HepG2 (cell line): Measurements from ENCODE around the gene CNTNAP1. TPM values are rescaled to one million over a fixed set of nuclear protein-coding genes. Genes with fewer than 3 reads are reported as not detected.

Experiments used
- ARNT2 ChIP-seq: sonication (generic); formaldehyde crosslinking; IDR thresholded peaks from 2 replicates; pipeline ENCODE4 v1.8.0; 2022; ENCODE audit warnings: mild to moderate bottlenecking, low read depth, missing genetic modification reagents, moderate library complexity
- DNMT1 ChIP-seq: sonication (generic); formaldehyde crosslinking; IDR thresholded peaks from 2 replicates; pipeline ENCODE4 v1.5.1; 2020; ENCODE audit warnings: mild to moderate bottlenecking, missing genetic modification reagents
- DR1 ChIP-seq: sonication (generic); formaldehyde crosslinking; IDR thresholded peaks from 2 replicates; pipeline ENCODE4 v1.8.0; 2021; ENCODE audit warnings: mild to moderate bottlenecking, missing genetic modification reagents, inconsistent platforms
- FOSL2 ChIP-seq: sonication (generic); formaldehyde crosslinking; IDR thresholded peaks from 2 replicates; pipeline ENCODE4 v1.4.0; 2020; ENCODE audit warnings: missing genetic modification reagents
- GATAD2A ChIP-seq: IDR thresholded peaks from 2 replicates; pipeline ENCODE4 v1.6.1; 2016
- GLI4 ChIP-seq: sonication (generic); formaldehyde crosslinking; IDR thresholded peaks from 2 replicates; pipeline ENCODE4 v1.5.1; 2020; ENCODE audit warnings: missing genetic modification reagents, mild to moderate bottlenecking, moderate library complexity, borderline replicate concordance
- HCFC1 ChIP-seq: fragments of 150-350 bp; IDR thresholded peaks from 2 replicates; pipeline ENCODE4 v1.6.1; 2014; ENCODE audit warnings: low read depth, low read length
- NCOA5 ChIP-seq: sonication (generic); formaldehyde crosslinking; IDR thresholded peaks from 2 replicates; pipeline ENCODE4 v1.4.0; 2020; ENCODE audit warnings: missing genetic modification reagents
- NCOR1 ChIP-seq: fragments of 200-600 bp; sonication (generic); IDR thresholded peaks from 2 replicates; pipeline ENCODE4 v1.7.0; 2017; ENCODE audit warnings: antibody characterized with exemption, low read length, borderline replicate concordance
- NKX3-1 ChIP-seq: sonication (generic); formaldehyde crosslinking; IDR thresholded peaks from 2 replicates; pipeline ENCODE4 v1.5.0; 2020; ENCODE audit warnings: missing genetic modification reagents
- NR2F6 ChIP-seq, 2 experiments: IDR thresholded peaks; 2 replicates each; pipeline ENCODE4 v1.6.1; 2016; ENCODE audit warnings: antibody characterized with exemption in 1 of 2, mild to moderate bottlenecking in 1 of 2
- PAF1 ChIP-seq: IDR thresholded peaks from 2 replicates; pipeline ENCODE4 v1.6.1; 2016; ENCODE audit warnings: missing genetic modification reagents, missing compliant biosample characterization
- POLR2A ChIP-seq, 2 experiments: IDR thresholded peaks; 2 replicates each; pipeline ENCODE4 v1.6.1; 2011; ENCODE audit warnings: low read depth in 2 of 2, low read length in 2 of 2, mild to moderate bottlenecking in 1 of 2, moderate library complexity in 1 of 2; ENCODE audit not compliant: insufficient read depth in 1 of 2
- SMAD1 ChIP-seq: sonication (generic); formaldehyde crosslinking; IDR thresholded peaks from 2 replicates; pipeline ENCODE4 v1.4.0; 2020; ENCODE audit warnings: missing genetic modification reagents, low read depth, mild to moderate bottlenecking, borderline replicate concordance
- TBP ChIP-seq: sonication (generic); formaldehyde crosslinking; IDR thresholded peaks from 2 replicates; pipeline ENCODE4 v1.5.0; 2020; ENCODE audit warnings: missing genetic modification reagents
- TERF1 ChIP-seq: sonication (generic); formaldehyde crosslinking; IDR thresholded peaks from 2 replicates; pipeline ENCODE4 v1.8.0; 2022; ENCODE audit warnings: mild to moderate bottlenecking, missing genetic modification reagents, moderate library complexity
- ZBTB10 ChIP-seq: sonication (generic); formaldehyde crosslinking; IDR thresholded peaks from 2 replicates; pipeline ENCODE4 v1.4.0; 2020; ENCODE audit warnings: missing genetic modification reagents, borderline replicate concordance
- ZFP36 ChIP-seq: fragments of 150-350 bp; IDR thresholded peaks from 2 replicates; pipeline ENCODE4 v1.6.1; 2018; ENCODE audit warnings: borderline replicate concordance, low read length, low read depth; ENCODE audit not compliant: partially characterized antibody
- ZFP37 ChIP-seq: sonication (generic); formaldehyde crosslinking; IDR thresholded peaks from 2 replicates; pipeline ENCODE4 v1.4.0; 2020; ENCODE audit warnings: missing genetic modification reagents, borderline replicate concordance
- ZFP41 ChIP-seq: sonication (generic); formaldehyde crosslinking; IDR thresholded peaks from 2 replicates; pipeline ENCODE4 v1.4.0; 2020; ENCODE audit warnings: mild to moderate bottlenecking, missing genetic modification reagents, borderline replicate concordance
- ZKSCAN1 ChIP-seq: fragments of 150-350 bp; IDR thresholded peaks from 2 replicates; pipeline ENCODE4 v1.6.1; 2014; ENCODE audit warnings: low read length
- ZNF3 ChIP-seq: IDR thresholded peaks from 2 replicates; pipeline ENCODE4 v1.7.0; 2017; ENCODE audit warnings: inconsistent platforms
- ZNF510 ChIP-seq: sonication (generic); formaldehyde crosslinking; IDR thresholded peaks from 2 replicates; pipeline ENCODE4 v1.4.0; 2020; ENCODE audit warnings: low read depth, mild to moderate bottlenecking, missing genetic modification reagents
- ZNF589 ChIP-seq: sonication (generic); formaldehyde crosslinking; conservative IDR thresholded peaks from 2 replicates; pipeline ENCODE4 v1.8.0; 2022; ENCODE audit warnings: mild to moderate bottlenecking, moderate library complexity, missing genetic modification reagents
- ZNF614 ChIP-seq: IDR thresholded peaks from 2 replicates; pipeline ENCODE4 v1.6.1; 2018; ENCODE audit warnings: missing biosample characterization, missing genetic modification reagents, inconsistent platforms, borderline replicate concordance
- ZNF615 ChIP-seq: sonication (generic); formaldehyde crosslinking; IDR thresholded peaks from 2 replicates; pipeline ENCODE4 v1.5.0; 2020; ENCODE audit warnings: mild to moderate bottlenecking, missing genetic modification reagents, borderline replicate concordance
- ZNF652 ChIP-seq: IDR thresholded peaks from 2 replicates; pipeline ENCODE4 v1.6.1; 2016; ENCODE audit warnings: low read depth, borderline replicate concordance
- ZNF777 ChIP-seq: sonication (generic); formaldehyde crosslinking; IDR thresholded peaks from 2 replicates; pipeline ENCODE4 v1.4.0; 2020; ENCODE audit warnings: missing genetic modification reagents
- ZNF841 ChIP-seq: sonication (generic); formaldehyde crosslinking; IDR thresholded peaks from 2 replicates; pipeline ENCODE4 v1.8.1; 2023; ENCODE audit warnings: missing genetic modification reagents, borderline replicate concordance
- polyA plus RNA-seq, 8 experiments: library from polyadenylated mRNA; depleted of rRNA in 3 of 8; stranded (reverse) in 7 of 8; unstranded in 1 of 8; fragments of >200 nt; fragmentation: Illumina TruSeq in 4 of 8; extraction: Trizol in 4 of 8; gene quantifications; 2 replicates each; pipeline versions ENCODE4 v1.2.1 to v1.2.3, GENCODE V29; 2011 to 2016; ENCODE audit warnings: low read depth in 4 of 8, missing spikeins in 1 of 8, mixed read lengths in 1 of 8; ENCODE audit not compliant: insufficient read depth in 1 of 8
- total RNA-seq, 5 experiments: library from RNA; depleted of rRNA; stranded (reverse); fragments of >200 nt; fragmentation: Illumina TruSeq; extraction: Trizol; gene quantifications; 2 replicates each; pipeline ENCODE4 v1.2.3, GENCODE V29; 2016; ENCODE audit warnings: low read depth in 1 of 5

Gene CNTNAP1
- total and polyA plus RNA-seq, 2 of the 13 experiments (the other 11 are each of a cell fraction or from before 2014, with no cell fraction given): 4.5 to 7.7 TPM

- TF ChIP-seq DR1 (CRISPR knock-in tag) (peak; percentile 79; the same call in 1 of the 2 replicates), ZNF3 (CRISPR knock-in tag) (no peak), ZBTB10 (0 out of 2 replicates have a peak, but pooled peaks have one; percentile 51), POLR2A (IDR thresholded peaks at IDR 0.05; ENCODE audit: insufficient read depth in 1 of 2, low read depth in 2 of 2, low read length in 2 of 2) (peak; percentile 74 to 93), DNMT1 (CRISPR knock-in tag) (no peak; the same call in 1 of the 2 replicates), ZNF777 (peak; percentile 74; the same call in 1 of the 2 replicates), ZFP37 (0 out of 2 replicates have a peak, but pooled peaks have one; percentile 49), NKX3-1 (no peak), FOSL2 (CRISPR knock-in tag) (peak; percentile 49; the same call in 1 of the 2 replicates), NR2F6 (IDR thresholded peaks at IDR 0.05) (no peak), NR2F6 (CRISPR knock-in tag; IDR thresholded peaks at IDR 0.05) (peak; percentile 27; the same call in 1 of the 2 replicates), ZKSCAN1 (no peak), TBP (CRISPR knock-in tag) (no peak), ZNF614 (CRISPR knock-in tag) (peak; percentile 85; the same call in 1 of the 2 replicates), ZNF652 (CRISPR knock-in tag) (0 out of 2 replicates have a peak, but pooled peaks have one; percentile 16), TERF1 (CRISPR knock-in tag) (no peak), PAF1 (CRISPR knock-in tag) (no peak), ZNF841 (CRISPR knock-in tag) (no peak), NCOA5 (CRISPR knock-in tag) (no peak), NCOR1 (no peak), ZFP41 (CRISPR knock-in tag) (no peak), ZNF510 (CRISPR knock-in tag) (no peak), ZNF615 (CRISPR knock-in tag) (no peak), SMAD1 (CRISPR knock-in tag) (no peak), ZFP36 (no peak), ARNT2 (peak; percentile 49; the same call in 1 of the 2 replicates), ZNF589 (CRISPR knock-in tag) (no peak), GLI4 (CRISPR knock-in tag) (peak; percentile 81; the same call in 1 of the 2 replicates), GATAD2A (CRISPR knock-in tag) (peak; percentile 34; the same call in 1 of the 2 replicates), HCFC1 (no peak; the same call in 1 of the 2 replicates)
These were observed 23.0 kb upstream of the CNTNAP1 start, which contains the start of gene TUBG2 (continued) for GRCh38 chr17:42659079-42659931.
